ENCODE measurements around the gene GORASP1.

- no peak for TF ChIP-seq CTCF (conservative IDR thresholded peaks at IDR 0.05 in 1 of 2, IDR thresholded peaks at IDR 0.05 in 1 of 2; ENCODE audit: low read depth in 1 of 2, low read length in 2 of 2)
- no peak for TF ChIP-seq EZH2 (IDR thresholded peaks at IDR 0.05; ENCODE audit: low read length, missing control alignments)
These were observed 8.9 kb downstream of the GORASP1 start for GRCh38 chr3:39098473-39099000.

All from fibroblast of lung (primary cell).